Vagina (tissue), 2 donors: ENCODE measurements around the gene YIF1A. TPM values are rescaled to one million over a fixed set of nuclear protein-coding genes. Genes with fewer than 3 reads are reported as not detected.
A peak's percentile ranks its signal among the peaks of the same experiment; 100 is the strongest.

ENCODE experiments used
- DNase-seq, 2 donors: peaks; one replicate each; pipeline ENCODE4 v3.0.0-alpha.2; 2017; ENCODE audit errors: extremely low spot score in 2 of 2
- H3K27ac ChIP-seq: fragments of 200-600 bp; sonication (generic); one replicate; pipeline ENCODE4 v1.5.1; 2019
- H3K27me3 ChIP-seq: fragments of 200-600 bp; sonication (generic); one replicate; pipeline ENCODE4 v1.5.1; 2019
- H3K36me3 ChIP-seq, 2 donors: fragments of 200-600 bp; sonication (generic); one replicate each; pipeline ENCODE4 v1.5.1; 2017 to 2019
- H3K4me1 ChIP-seq: fragments of 200-600 bp; sonication (generic); one replicate; pipeline ENCODE4 v1.5.1; 2019
- H3K4me3 ChIP-seq, 2 donors: fragments of 200-600 bp; sonication (generic); 1 replicate in 1 of 2; 2 replicates in 1 of 2; pipeline ENCODE4 v1.5.1; 2016 to 2019
- H3K9me3 ChIP-seq: fragments of 200-600 bp; sonication (generic); one replicate; pipeline ENCODE4 v1.5.1; 2019
- POLR2A ChIP-seq, 2 donors: fragments of 450-650 bp; IDR thresholded peaks; one replicate each; pipeline ENCODE4 v1.6.1; 2017; ENCODE audit warnings: antibody characterized with exemption in 2 of 2, mild to moderate bottlenecking in 2 of 2, moderate library complexity in 2 of 2
- POLR2AphosphoS5 ChIP-seq, 2 donors: sonication (generic); formaldehyde crosslinking; IDR thresholded peaks; one replicate each; pipeline ENCODE4 v1.9.0; 2017; ENCODE audit warnings: antibody characterized with exemption in 2 of 2, mild to moderate bottlenecking in 2 of 2, low read depth in 1 of 2; ENCODE audit not compliant: insufficient read depth in 1 of 2
- intact Hi-C: fragments of 100-400 bp; cut with DNase I; formaldehyde crosslinking; loops from one replicate; pipeline ENCODE4 v1.15.1; 2023
- total RNA-seq: library from RNA; depleted of rRNA; stranded (reverse); fragments of >200 nt; gene quantifications from one replicate; pipeline ENCODE4 v1.2.3, GENCODE V29; 2016
- TF ChIP-seq, protein P1 (sequence below), 3 experiments: fragments of 450-650 bp in 2 of 3; fragments of 200-600 bp in 1 of 3; sonication (generic) in 1 of 3; IDR thresholded peaks; one replicate each; pipeline ENCODE4 v1.5.1; 2017 to 2019; ENCODE audit warnings: antibody characterized with exemption in 3 of 3, mild to moderate bottlenecking in 2 of 3, moderate library complexity in 2 of 3

YIF1A gene
- total RNA-seq, 1 donor from 2014 or later, result 130 TPM

DNA sequence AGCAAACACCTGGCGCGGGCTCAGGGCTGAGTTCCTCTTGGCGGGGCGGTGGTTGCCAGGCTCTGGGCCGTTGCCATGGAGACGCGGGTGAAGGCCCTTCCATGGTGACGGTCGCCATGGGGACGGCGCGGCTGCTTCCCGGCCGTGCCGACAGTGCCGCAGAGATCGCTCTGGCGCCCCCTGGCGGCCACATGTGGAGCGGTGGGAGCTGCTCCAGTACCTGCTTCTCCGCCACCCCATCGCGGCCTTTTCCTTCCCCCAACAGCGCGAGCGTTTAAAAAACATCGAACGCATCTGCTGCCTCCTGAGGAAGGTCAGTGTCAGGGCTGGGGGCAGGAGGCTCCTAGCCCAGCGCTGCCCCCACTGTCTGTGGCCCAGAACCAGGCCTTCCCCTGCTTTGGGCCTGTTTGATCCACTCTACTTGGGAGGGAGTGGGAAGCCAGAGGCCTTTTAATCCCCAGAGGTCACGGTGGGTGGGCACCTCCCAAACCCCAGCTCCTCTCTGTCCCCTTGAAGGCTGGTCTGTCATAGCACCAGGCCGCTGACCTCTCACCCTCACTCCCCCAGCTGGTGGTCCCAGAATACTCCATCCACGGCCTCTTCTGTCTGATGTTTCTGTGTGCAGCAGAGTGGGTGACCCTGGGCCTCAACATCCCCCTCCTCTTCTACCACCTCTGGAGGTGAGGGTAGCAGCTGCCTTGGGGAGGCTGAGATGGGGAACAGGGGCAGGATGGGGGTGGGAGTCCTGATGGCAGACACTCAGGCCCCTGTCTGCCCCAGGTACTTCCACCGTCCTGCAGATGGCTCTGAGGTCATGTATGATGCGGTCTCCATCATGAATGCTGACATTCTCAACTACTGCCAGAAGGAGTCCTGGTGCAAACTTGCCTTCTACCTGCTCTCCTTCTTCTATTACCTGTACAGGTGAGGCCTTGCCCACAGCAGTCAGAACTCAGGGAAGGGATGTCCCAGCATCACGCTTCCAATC is 6.2 kb downstream of the YIF1A start:
- DNase-seq, result no peak
- peaks cover 35% of the 10 kb centered on the region for H3K4me1 ChIP-seq
- no peak overlapping the region for H3K27ac ChIP-seq
- H3K9me3 ChIP-seq, result no peaks in the 10 kb centered on the region
- intact Hi-C loops, result loop anchor here (10.0 kb wide), 1 partner anchor 58 kb away; no protein-coding TSS in a partner anchor
- no peaks in the 10 kb centered on the region for H3K36me3 ChIP-seq
- H3K27me3 ChIP-seq, result no peaks in the 10 kb centered on the region
- no peak for TF ChIP-seq POLR2A (IDR thresholded peaks at IDR 0.05)
- TF ChIP-seq, protein P1, sequence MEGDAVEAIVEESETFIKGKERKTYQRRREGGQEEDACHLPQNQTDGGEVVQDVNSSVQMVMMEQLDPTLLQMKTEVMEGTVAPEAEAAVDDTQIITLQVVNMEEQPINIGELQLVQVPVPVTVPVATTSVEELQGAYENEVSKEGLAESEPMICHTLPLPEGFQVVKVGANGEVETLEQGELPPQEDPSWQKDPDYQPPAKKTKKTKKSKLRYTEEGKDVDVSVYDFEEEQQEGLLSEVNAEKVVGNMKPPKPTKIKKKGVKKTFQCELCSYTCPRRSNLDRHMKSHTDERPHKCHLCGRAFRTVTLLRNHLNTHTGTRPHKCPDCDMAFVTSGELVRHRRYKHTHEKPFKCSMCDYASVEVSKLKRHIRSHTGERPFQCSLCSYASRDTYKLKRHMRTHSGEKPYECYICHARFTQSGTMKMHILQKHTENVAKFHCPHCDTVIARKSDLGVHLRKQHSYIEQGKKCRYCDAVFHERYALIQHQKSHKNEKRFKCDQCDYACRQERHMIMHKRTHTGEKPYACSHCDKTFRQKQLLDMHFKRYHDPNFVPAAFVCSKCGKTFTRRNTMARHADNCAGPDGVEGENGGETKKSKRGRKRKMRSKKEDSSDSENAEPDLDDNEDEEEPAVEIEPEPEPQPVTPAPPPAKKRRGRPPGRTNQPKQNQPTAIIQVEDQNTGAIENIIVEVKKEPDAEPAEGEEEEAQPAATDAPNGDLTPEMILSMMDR (IDR thresholded peaks at IDR 0.05), result peak; percentile 91 to 98 (median 97)
- TF ChIP-seq POLR2AphosphoS5 (IDR thresholded peaks at IDR 0.05; ENCODE audit: insufficient read depth in 1 of 2, low read depth in 1 of 2), result peak in 1 of 2 donors; percentile 31
- H3K4me3 ChIP-seq, result no peak overlapping the region

DNA sequence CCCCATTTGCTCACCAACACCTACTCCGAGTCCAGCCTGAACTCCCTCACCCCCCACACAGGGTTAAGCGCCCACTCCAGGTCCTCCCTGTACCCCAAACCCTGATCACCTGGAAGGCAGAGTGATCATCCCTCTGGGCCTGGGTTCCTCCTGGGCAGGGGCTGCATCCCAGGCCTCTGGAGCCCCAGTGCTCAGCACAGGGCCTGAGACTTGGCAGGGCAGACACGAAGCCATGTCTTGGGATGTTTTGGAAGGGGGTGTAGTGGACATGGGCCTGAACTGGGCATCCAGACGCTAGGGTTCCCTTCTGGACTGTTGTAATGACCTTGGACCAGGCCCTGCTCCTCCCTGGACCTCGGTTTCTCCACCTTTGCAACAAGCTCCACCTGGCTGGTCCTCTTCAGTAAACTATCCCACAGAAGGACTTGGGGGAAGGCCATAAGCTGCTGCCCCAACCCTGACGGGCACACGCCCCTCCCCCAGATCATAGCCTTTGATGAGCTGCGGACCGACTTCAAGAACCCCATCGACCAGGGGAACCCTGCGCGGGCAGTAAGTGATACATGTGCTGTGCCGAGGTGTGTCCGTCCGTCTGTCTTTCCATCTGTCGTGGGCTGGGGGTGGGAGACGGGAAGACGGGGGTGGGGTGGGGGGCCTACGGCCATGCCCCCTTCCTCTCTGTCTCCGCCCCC is 7.0 kb downstream of the YIF1A start:
- no peaks in the 10 kb centered on the region for H3K9me3 ChIP-seq
- no peak overlapping the region for H3K4me3 ChIP-seq
- no peaks in the 10 kb centered on the region for H3K36me3 ChIP-seq
- TF ChIP-seq, protein P1 (IDR thresholded peaks at IDR 0.05), result no peak
- TF ChIP-seq POLR2A (IDR thresholded peaks at IDR 0.05) (no peak), POLR2AphosphoS5 (IDR thresholded peaks at IDR 0.05; ENCODE audit: insufficient read depth in 1 of 2, low read depth in 1 of 2) (no peak)
- DNase-seq, result no peak
- intact Hi-C loops, result loop anchor here (10.0 kb wide), 1 partner anchor 57 kb away; no protein-coding TSS in a partner anchor
- H3K27me3 ChIP-seq, result no peaks in the 10 kb centered on the region
- H3K4me1 ChIP-seq, result peaks cover 34% of the 10 kb centered on the region
- no peak overlapping the region for H3K27ac ChIP-seq

DNA sequence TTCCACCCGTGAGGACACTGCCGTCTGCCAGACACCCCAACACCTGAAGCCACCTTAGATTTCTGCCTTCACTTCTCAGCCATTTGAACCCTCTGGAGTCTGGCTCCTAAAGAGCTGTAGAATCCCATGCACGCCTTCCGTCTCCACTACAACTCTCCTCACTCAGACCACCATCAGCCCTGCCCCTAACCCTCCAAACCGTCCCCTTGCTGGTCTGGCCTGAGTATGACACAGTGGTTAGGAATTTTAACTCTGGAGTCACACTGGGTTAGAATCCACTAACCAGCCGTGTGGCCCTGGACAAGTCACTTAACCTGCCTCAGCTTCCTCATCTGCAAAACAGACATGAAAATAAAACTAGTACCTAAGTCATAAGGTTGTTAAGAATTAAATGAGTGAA is 7.9 kb downstream of the YIF1A start:
- DNase-seq, result no peak
- Histone ChIP-seq H3K9me3 (no peaks in the 10 kb centered on the region), H3K4me3 (no peak overlapping the region), H3K4me1 (peaks cover 28% of the 10 kb centered on the region), H3K36me3 (peaks cover 0 to 5% of the 10 kb centered on the region in 2 donors), H3K27me3 (no peaks in the 10 kb centered on the region), H3K27ac (no peak overlapping the region)
- no peak for TF ChIP-seq POLR2A (IDR thresholded peaks at IDR 0.05)
- intact Hi-C loops, result loop anchor here (10.0 kb wide), 1 partner anchor 56 kb away; no protein-coding TSS in a partner anchor

DNA sequence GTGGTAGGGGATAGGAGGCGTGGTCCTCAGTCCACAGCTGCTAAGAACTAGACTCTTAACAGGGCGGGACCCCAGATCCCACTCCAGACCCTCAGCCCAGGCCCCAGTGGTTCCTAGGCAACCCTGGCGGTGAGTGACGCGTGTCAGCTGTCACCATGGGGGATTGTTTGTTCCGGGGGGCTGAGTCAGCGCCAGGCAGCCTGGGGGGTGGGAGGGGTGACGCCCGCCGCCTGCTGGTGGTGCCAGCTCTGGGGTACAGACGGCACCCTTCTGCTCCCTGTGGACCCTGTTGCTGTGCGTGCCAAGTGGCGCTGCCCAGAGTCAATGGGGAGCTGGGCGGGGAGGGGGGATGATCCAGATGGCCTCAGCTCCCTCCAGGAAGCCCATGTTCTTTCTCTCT is 8.5 kb downstream of the YIF1A start:
- Histone ChIP-seq H3K4me3 (no peak overlapping the region), H3K9me3 (no peaks in the 10 kb centered on the region), H3K27ac (no peak overlapping the region), H3K27me3 (no peaks in the 10 kb centered on the region), H3K36me3 (peaks cover 0 to 11% of the 10 kb centered on the region in 2 donors), H3K4me1 (peaks cover 28% of the 10 kb centered on the region)
- no peak for DNase-seq
- intact Hi-C loops, result loop anchor here (10.0 kb wide), 1 partner anchor 56 kb away; no protein-coding TSS in a partner anchor
- TF ChIP-seq POLR2AphosphoS5 (IDR thresholded peaks at IDR 0.05; ENCODE audit: insufficient read depth in 1 of 2, low read depth in 1 of 2), result no peak
- TF ChIP-seq, protein P1 (IDR thresholded peaks at IDR 0.05), result no peak
- no peak for TF ChIP-seq POLR2A (IDR thresholded peaks at IDR 0.05)

DNA sequence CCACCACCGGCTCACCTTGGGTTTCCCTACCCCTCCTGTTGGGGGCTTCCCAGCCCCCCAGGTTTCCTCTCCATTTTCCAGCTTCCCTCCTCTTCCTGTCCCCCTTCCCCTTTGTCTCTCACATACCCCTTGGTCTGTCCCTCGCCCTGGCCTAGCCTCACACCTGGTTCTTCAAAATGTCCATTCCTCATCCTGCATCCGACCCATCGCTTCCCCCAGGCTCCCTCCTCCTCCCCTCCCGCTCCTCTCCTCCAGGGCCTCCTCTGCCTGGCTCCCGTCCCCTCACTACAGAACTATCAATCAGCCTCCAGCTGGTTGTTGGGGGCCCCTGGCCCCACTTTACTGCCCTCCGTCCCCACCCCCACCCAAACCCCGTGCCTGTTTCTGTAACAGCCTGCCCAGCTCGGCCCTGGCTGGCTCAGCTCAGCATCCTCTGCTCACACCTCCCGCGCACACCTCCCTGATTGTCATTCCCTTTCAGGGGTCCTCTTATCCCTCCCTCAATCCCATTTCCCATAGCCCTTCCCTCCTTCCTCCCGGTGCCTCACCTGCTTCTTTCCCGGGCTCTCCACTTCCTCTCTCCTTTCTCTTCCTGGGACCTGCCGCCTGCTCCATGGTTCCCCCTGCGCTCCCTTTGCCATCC is 9.7 kb downstream of the YIF1A start:
- TF ChIP-seq, protein P1 (IDR thresholded peaks at IDR 0.05), result no peak
- TF ChIP-seq POLR2AphosphoS5 (IDR thresholded peaks at IDR 0.05; ENCODE audit: insufficient read depth in 1 of 2, low read depth in 1 of 2), result no peak
- no peak for TF ChIP-seq POLR2A (IDR thresholded peaks at IDR 0.05)
- intact Hi-C loops, result no loop called here
- no peaks in the 10 kb centered on the region for H3K9me3 ChIP-seq
- no peak for DNase-seq
- no peaks in the 10 kb centered on the region for H3K27me3 ChIP-seq
- H3K4me3 ChIP-seq, result no peak overlapping the region
- H3K27ac ChIP-seq, result no peak overlapping the region
- H3K36me3 ChIP-seq, result peaks cover 0 to 23% of the 10 kb centered on the region in 2 donors
- peaks cover 30% of the 10 kb centered on the region for H3K4me1 ChIP-seq
